SU-DHL-6 (cell line): ENCODE results near the gene INF2.

Source experiments
- CTCF ChIP-seq: fragments of 200-600 bp; sonication (generic); IDR thresholded peaks from one replicate; pipeline ENCODE4 v1.5.1; 2017; ENCODE audit warnings: antibody characterized with exemption, mild to moderate bottlenecking, low read length, moderate library complexity; ENCODE audit not compliant: insufficient read depth, poor library complexity, severe bottlenecking
- EZH2phosphoT487 ChIP-seq: fragments of 200-600 bp; sonication (generic), shearing (Covaris generic); conservative IDR thresholded peaks from 2 replicates; pipeline ENCODE4 v1.6.1; 2018; ENCODE audit warnings: mild to moderate bottlenecking, antibody characterized with exemption, low read length, moderate library complexity, mixed read lengths

DNA sequence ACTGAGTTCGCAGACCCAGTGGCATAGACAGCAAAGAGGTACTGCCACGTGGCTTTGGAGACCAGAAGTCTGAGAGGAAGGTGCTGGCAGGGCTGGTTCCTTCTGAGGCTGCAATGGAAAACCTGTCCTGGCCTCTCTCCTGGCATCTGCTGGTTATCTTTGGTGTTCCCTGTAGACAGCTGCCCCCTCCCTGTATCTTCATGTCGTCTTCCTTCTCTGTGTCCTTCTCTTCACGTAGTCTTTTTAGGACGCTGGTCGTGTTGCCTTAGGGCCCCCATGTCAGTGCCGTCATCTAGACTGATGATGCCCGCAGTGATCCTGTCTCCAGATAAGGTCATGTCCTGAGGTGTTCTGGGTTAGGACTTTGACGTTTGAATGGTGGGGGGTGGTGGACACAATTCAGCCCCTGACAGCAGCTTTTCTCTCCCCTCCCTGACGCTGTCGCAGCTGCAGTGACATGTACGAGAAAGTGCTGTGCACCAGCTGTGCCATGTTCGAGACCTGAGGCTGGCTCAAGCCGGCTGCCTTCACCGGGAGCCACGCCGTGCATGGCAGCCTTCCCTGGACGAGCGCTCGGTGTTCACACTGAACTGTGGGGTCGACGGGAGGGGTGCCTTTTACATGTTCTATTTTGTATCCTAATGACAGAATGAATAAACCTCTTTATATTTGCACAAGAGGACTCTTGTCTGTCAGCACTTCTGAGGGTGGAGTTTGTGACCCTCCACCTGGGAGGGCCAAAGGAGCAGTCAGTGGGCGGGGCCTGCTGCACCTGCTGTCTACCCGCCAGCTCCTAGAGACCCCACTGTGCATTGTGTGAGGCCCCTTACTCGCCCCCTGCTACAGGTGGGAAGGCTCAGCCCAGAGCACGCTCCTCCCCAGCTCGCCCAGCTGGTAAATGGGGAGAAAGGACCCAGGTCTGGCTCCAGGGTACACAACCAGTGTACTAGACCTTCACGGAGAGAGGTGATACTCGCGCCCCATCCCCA lies 69.9 kb downstream of the INF2 start:
- TF ChIP-seq CTCF (no peak), EZH2phosphoT487 (no peak)
